GM19438 (cell line): ENCODE data around the gene GABRB1.

ENCODE experiments used
- ATAC-seq: cut with Tn5 transposase; IDR thresholded peaks from one replicate; pipeline ENCODE4 v1.9.1; 2021; ENCODE audit warnings: low read depth; ENCODE audit not compliant: unreplicated experiment

The GABRB1 gene

GRCh38 chr4:47043821-47044220, 12.5 kb downstream of the GABRB1 start:
- no peak for ATAC-seq

GRCh38 chr4:47045261-47045660, 13.9 kb downstream of the GABRB1 start:
- no peak for ATAC-seq

DNA sequence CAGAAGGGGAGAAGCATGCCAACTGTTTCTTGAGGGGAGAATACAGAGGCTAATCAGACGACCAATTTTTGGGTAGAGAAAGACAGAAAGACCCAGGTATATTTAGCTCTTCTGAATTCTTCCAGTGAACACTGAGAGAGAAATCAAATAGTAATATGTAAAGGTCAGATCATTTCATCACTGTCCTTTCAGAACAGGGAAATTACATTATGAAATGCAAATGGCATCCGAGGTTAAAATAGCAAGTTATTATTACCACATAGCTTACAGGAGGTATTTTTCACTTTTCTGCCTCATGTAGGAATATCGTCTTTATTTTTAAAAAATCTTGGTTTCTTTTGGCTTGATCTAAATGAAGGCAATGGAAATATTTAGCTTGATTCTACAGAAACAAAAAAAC, 18.0 kb downstream of the GABRB1 start:
- no peak for ATAC-seq

GRCh38 chr4:47050761-47051725, 19.7 kb downstream of the GABRB1 start:
- no peak for ATAC-seq

DNA sequence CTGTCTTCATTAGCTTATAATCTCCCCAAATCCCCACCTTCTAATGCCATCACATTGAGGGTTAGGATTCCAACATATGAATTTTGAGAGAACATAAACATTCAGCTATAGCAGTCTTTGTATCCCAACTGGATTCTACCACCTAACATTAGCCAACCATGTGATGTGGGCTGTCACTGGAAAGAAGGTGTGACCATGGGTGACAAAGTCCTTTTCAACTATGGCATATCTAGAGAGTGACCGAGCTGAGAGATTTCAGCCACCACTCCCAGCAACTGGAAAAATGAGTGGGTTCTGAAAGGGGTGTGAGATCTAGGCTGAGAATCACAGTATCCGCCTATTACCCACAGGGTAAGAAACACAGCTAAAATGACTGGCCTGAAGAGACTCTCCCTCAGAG, 22.1 kb downstream of the GABRB1 start:
- ATAC-seq: no peak

- ATAC-seq: no peak
Measured at GRCh38 chr4:47054130-47054529, 22.8 kb downstream of the GABRB1 start.

DNA sequence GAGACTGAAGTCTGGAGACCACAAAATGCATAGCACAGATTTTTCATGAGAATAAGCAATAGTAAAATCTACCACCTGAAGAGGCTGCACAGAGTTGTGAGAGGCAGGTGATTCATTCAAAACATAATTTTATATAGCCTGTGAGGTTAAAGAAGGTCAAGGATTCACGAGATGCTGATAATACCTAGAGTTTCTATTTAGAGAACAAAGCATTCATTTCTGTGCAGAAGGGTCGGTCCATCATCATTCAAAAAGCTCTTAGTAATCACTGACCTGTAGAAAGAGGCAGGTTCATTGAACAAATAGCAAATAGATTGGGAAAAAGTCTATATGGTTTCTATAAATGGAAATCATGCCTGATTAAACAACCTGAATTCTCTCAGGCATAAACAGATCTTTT, 26.6 kb downstream of the GABRB1 start:
- ATAC-seq: no peak

GRCh38 chr4:47060561-47060960, 29.2 kb downstream of the GABRB1 start:
- no peak for ATAC-seq

DNA sequence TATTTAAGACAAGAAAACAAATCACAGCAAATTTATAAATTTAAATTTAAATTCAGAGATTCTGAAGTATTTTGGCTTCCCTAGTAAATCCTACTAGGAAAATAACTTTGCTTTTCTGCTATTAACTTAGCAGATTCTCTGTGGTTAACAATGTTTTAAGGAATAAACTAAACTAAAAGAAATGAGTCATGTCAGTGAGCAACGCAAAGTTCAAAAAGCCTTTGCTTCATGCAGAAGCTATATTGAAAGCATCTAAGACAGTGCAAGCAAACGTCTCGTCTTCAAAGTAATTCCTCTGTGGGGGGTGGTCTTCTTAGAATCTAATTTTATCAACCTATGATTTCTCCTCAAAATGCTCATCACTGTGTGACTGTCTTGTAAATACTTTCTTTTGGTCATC, 30.1 kb downstream of the GABRB1 start:
- ATAC-seq: no peak

GRCh38 chr4:47065051-47065481, 33.7 kb downstream of the GABRB1 start:
- no peak for ATAC-seq

- no peak for ATAC-seq
Measured at GRCh38 chr4:47068986-47069385, 37.6 kb downstream of the GABRB1 start.

GRCh38 chr4:47071901-47072341, 40.6 kb downstream of the GABRB1 start:
- ATAC-seq: no peak

- ATAC-seq: no peak
Measured at GRCh38 chr4:47073647-47074046, 42.3 kb downstream of the GABRB1 start.

DNA sequence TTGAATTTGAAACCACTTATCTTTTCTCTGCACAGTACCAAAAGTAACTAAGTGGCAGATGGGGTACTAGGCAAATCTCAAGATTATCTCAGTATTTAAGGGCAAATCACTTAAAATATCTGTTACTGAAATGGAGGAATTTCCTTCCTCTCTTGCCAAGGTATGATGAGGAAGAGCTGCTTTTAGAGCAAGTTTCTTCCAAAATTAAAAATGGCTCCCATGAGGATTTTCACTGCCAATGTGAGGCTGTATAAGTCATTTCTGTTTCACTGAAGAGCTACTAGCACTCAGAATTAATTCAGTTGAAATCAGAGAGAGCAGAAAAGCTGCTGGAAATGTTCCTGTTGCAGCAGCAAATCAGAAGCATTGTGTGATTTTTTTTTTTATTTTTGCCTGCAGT, 43.4 kb downstream of the GABRB1 start:
- no peak for ATAC-seq

GRCh38 chr4:47075262-47075661, 43.9 kb downstream of the GABRB1 start:
- no peak for ATAC-seq

GRCh38 chr4:47075919-47076318, 44.6 kb downstream of the GABRB1 start:
- no peak for ATAC-seq

DNA sequence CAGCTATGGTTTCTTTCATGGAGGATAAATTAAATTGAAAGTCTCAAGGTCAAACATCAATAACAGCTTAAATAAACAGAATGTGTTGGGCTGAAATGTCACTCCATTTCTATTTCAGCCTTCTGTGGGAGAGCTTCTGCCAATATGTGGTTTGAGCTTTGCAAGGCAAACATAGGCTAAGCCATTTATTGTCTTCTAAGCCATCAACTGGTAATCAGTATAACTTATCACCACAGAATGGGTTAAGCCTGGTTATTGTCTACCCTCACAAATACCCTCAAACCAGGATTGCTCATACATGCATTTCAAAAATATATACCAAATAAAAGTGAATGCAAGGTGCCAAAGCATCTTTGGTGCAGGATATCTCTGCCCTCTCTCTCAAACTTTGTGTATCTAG, 52.7 kb downstream of the GABRB1 start:
- ATAC-seq: no peak

- ATAC-seq: no peak
Measured at GRCh38 chr4:47084795-47085194, 53.4 kb downstream of the GABRB1 start.

DNA sequence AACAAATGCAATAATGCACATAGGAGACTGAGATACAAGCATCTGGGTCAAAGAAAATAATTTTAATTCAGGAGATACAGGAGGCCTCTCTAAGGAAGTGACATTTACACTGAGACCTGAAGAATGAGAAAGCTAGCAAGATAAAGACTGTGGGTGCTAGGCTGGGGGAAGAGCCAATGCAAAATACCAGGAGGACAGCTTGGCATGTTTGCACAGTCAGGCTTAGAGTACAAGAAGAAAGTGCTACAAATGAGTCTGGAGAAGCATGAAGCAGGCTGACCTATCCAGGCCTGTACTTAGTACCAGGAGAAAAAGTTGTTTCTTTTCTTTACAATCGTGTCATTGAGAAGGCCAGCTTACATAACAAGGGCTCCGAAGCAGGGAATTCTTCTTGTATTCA, 56.9 kb downstream of the GABRB1 start:
- ATAC-seq: no peak

GRCh38 chr4:47095884-47096283, 64.5 kb downstream of the GABRB1 start:
- no peak for ATAC-seq

GRCh38 chr4:47101453-47101852, 70.1 kb downstream of the GABRB1 start:
- ATAC-seq: no peak

GRCh38 chr4:47104986-47105385, 73.6 kb downstream of the GABRB1 start:
- no peak for ATAC-seq
